ENCODE results near the gene DCUN1D4.

DNA sequence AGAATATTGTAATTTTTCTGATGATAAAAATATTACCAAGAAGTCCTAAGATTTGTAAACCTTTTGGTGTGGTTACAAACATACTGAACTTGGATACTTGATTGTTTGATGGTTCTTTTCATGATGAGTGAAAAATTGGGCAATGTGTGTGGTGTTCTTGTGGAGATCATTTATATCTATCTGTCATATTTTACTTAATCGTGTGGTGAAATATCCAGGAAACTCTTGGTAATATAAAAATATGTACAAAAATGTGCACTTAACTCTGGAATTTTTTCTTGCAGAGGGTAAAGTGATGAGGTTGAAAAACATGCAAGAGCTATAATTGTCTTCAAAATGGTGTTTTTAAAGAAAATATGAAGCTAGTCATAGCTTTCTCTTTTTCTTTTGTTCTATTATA, 2.8 kb downstream of the DCUN1D4 start:
- TF ChIP-seq, protein P1, sequence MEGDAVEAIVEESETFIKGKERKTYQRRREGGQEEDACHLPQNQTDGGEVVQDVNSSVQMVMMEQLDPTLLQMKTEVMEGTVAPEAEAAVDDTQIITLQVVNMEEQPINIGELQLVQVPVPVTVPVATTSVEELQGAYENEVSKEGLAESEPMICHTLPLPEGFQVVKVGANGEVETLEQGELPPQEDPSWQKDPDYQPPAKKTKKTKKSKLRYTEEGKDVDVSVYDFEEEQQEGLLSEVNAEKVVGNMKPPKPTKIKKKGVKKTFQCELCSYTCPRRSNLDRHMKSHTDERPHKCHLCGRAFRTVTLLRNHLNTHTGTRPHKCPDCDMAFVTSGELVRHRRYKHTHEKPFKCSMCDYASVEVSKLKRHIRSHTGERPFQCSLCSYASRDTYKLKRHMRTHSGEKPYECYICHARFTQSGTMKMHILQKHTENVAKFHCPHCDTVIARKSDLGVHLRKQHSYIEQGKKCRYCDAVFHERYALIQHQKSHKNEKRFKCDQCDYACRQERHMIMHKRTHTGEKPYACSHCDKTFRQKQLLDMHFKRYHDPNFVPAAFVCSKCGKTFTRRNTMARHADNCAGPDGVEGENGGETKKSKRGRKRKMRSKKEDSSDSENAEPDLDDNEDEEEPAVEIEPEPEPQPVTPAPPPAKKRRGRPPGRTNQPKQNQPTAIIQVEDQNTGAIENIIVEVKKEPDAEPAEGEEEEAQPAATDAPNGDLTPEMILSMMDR (IDR thresholded peaks at IDR 0.05): no peak
- no peak for TF ChIP-seq ATF1 (CRISPR knock-in tag; IDR thresholded peaks at IDR 0.05)
- TF ChIP-seq, protein P2, sequence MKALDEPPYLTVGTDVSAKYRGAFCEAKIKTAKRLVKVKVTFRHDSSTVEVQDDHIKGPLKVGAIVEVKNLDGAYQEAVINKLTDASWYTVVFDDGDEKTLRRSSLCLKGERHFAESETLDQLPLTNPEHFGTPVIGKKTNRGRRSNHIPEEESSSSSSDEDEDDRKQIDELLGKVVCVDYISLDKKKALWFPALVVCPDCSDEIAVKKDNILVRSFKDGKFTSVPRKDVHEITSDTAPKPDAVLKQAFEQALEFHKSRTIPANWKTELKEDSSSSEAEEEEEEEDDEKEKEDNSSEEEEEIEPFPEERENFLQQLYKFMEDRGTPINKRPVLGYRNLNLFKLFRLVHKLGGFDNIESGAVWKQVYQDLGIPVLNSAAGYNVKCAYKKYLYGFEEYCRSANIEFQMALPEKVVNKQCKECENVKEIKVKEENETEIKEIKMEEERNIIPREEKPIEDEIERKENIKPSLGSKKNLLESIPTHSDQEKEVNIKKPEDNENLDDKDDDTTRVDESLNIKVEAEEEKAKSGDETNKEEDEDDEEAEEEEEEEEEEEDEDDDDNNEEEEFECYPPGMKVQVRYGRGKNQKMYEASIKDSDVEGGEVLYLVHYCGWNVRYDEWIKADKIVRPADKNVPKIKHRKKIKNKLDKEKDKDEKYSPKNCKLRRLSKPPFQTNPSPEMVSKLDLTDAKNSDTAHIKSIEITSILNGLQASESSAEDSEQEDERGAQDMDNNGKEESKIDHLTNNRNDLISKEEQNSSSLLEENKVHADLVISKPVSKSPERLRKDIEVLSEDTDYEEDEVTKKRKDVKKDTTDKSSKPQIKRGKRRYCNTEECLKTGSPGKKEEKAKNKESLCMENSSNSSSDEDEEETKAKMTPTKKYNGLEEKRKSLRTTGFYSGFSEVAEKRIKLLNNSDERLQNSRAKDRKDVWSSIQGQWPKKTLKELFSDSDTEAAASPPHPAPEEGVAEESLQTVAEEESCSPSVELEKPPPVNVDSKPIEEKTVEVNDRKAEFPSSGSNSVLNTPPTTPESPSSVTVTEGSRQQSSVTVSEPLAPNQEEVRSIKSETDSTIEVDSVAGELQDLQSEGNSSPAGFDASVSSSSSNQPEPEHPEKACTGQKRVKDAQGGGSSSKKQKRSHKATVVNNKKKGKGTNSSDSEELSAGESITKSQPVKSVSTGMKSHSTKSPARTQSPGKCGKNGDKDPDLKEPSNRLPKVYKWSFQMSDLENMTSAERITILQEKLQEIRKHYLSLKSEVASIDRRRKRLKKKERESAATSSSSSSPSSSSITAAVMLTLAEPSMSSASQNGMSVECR (CRISPR knock-in tag; IDR thresholded peaks at IDR 0.05; ENCODE audit: borderline replicate concordance): no peak

All from WTC11 (cell line).